ENCODE measurements around the gene ADAMTS3.

The ADAMTS3 gene

DNA sequence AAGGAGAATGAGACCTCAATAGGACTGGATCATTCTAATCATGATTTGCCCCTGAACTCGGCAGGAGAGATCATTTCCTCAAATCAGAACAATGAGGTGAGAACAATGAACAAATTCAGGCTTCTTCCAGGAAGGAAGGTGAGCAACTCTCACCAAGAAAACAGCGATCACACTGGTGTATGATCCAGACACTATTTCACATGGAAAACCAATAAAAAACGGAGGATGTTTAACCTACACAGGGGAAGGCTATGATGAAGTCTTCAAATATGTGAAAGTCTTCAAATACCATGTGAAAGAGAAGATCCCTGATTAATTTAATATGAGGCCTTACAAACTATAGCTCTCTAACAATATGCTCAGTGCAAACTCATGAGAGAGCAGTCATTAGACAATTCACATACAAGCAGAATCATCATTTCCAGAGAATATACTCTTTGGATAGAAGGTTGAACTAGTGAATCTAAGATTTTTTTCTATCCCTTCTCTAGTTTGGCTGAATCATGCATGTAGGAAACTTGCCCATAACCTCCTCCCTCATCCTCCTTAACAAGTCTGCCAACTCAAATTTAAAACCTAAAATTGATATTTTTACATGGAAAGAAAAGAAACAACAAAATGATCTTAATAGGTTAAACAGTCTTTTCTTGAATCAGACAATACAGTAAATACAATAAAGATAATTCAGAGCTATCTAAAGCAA is 122.5 kb downstream of the ADAMTS3 start:
- Histone ChIP-seq H3K4me3 (ENCODE audit: low read depth, low read length) (no peak overlapping the region), H3K36me3 (replicated peaks) (no peaks in the 10 kb centered on the region), H3K27me3 (replicated peaks) (no peaks in the 10 kb centered on the region), H3K27ac (no peak overlapping the region)
- no peak for DNase-seq
- in situ Hi-C loops (cut with HindIII; ENCODE audit: low pct_ligation_motif_present, low sequenced_read_pairs): no loop called here
- TF ChIP-seq, protein P1, sequence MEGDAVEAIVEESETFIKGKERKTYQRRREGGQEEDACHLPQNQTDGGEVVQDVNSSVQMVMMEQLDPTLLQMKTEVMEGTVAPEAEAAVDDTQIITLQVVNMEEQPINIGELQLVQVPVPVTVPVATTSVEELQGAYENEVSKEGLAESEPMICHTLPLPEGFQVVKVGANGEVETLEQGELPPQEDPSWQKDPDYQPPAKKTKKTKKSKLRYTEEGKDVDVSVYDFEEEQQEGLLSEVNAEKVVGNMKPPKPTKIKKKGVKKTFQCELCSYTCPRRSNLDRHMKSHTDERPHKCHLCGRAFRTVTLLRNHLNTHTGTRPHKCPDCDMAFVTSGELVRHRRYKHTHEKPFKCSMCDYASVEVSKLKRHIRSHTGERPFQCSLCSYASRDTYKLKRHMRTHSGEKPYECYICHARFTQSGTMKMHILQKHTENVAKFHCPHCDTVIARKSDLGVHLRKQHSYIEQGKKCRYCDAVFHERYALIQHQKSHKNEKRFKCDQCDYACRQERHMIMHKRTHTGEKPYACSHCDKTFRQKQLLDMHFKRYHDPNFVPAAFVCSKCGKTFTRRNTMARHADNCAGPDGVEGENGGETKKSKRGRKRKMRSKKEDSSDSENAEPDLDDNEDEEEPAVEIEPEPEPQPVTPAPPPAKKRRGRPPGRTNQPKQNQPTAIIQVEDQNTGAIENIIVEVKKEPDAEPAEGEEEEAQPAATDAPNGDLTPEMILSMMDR (IDR thresholded peaks at IDR 0.05; ENCODE audit: low read depth, low read length, missing control alignments): no peak

DNA sequence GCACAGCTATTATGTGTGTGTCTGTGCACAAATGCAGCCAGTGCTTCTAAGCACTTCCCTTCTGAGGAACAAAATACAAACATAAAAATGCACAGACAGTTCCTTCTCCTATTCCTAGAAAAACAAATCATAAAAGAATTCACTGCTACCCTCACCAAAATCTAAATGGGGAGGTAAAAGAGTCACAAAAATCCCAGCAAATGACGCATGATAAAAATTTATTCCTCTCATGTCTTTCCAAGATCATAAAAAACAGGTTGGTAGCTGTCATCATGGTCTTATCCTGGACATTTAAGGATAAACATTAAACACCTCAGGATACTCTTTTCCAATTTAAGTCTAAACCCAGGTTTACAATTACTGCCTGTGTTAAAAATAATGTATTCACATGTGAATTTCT is 124.9 kb downstream of the ADAMTS3 start:
- H3K4me3 ChIP-seq (ENCODE audit: low read depth, low read length): no peak overlapping the region
- no peak overlapping the region for H3K27ac ChIP-seq
- H3K27me3 ChIP-seq (replicated peaks): no peaks in the 10 kb centered on the region
- TF ChIP-seq, protein P1 (IDR thresholded peaks at IDR 0.05; ENCODE audit: low read depth, low read length, missing control alignments): no peak
- no peaks in the 10 kb centered on the region for H3K36me3 ChIP-seq (replicated peaks)
- no peak for DNase-seq
- in situ Hi-C loops (cut with HindIII; ENCODE audit: low pct_ligation_motif_present, low sequenced_read_pairs): no loop called here

DNA sequence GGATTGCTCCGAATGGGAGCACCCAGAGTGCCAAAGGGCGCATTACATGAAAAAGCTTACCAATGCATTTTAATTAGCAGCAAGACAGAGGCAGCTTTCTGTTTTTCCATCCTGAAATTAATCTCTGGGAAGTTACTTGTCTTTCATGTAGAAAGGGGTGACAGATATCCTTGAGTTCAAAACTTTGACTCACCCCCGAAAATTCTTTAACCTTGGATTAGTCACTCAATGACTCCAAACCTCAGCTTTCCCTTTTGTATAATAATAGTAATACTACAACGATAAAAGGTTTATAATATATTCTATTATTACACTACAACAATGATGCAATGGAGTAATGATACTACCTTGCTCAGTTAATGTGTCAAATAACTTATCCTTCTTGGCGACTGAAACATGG is 126.3 kb downstream of the ADAMTS3 start:
- no peaks in the 10 kb centered on the region for H3K36me3 ChIP-seq (replicated peaks)
- TF ChIP-seq, protein P1 (IDR thresholded peaks at IDR 0.05; ENCODE audit: low read depth, low read length, missing control alignments): no peak

DNA sequence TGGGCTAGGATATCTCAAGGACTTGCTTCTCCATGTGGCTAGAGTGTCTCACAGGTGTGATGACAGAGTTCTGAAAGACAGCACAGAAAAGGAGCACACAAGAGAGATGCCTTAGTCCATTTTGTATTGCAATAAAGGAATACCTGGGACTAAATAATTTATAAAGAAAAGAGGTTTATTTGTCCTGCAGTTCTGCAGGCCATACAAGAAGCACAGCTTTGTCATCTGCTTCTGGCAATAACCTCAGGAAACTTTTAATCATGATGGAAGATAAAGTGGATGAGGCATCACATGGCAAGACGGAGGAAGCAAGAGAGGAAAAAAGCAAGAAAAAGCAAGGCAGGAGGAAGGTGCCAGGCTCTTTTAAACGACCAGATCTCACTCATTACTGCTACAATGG is 126.9 kb downstream of the ADAMTS3 start:
- TF ChIP-seq, protein P1 (IDR thresholded peaks at IDR 0.05; ENCODE audit: low read depth, low read length, missing control alignments): no peak
- no peaks in the 10 kb centered on the region for H3K36me3 ChIP-seq (replicated peaks)
- H3K4me3 ChIP-seq (ENCODE audit: low read depth, low read length): no peak overlapping the region
- H3K27ac ChIP-seq: no peak overlapping the region
- H3K27me3 ChIP-seq (replicated peaks): no peaks in the 10 kb centered on the region
- DNase-seq: no peak
- in situ Hi-C loops (cut with HindIII; ENCODE audit: low pct_ligation_motif_present, low sequenced_read_pairs): no loop called here

More for the DNA sequence above, 126.3 kb downstream of the ADAMTS3 start:
- Histone ChIP-seq H3K27ac (no peak overlapping the region), H3K4me3 (ENCODE audit: low read depth, low read length) (no peak overlapping the region), H3K27me3 (replicated peaks) (no peaks in the 10 kb centered on the region)
- in situ Hi-C loops (cut with HindIII; ENCODE audit: low pct_ligation_motif_present, low sequenced_read_pairs): no loop called here
- no peak for DNase-seq

DNA sequence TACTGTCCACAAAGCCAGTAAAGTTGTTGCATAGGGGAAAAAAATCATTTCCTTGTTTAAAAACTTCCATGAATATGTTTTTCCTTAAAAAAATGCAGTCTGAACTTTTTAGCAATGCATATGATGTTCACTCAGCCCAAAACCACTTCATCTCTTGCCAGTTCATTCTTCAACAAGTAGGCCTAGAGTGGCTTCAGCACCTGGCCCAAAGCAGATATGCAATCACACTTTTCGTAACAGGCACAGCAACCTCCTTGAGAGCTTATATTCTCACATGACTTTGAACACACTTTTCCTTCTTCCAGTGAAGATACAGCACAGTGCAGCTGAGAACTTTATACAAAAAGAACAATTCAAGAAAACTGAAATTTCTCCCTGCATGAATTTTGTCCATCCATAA is 128.6 kb downstream of the ADAMTS3 start:
- Histone ChIP-seq H3K36me3 (replicated peaks) (no peaks in the 10 kb centered on the region), H3K27me3 (replicated peaks) (no peaks in the 10 kb centered on the region), H3K27ac (no peak overlapping the region), H3K4me3 (ENCODE audit: low read depth, low read length) (no peak overlapping the region)
- TF ChIP-seq, protein P1 (IDR thresholded peaks at IDR 0.05; ENCODE audit: low read depth, low read length, missing control alignments): no peak
- DNase-seq: no peak
- in situ Hi-C loops (cut with HindIII; ENCODE audit: low pct_ligation_motif_present, low sequenced_read_pairs): no loop called here

DNA sequence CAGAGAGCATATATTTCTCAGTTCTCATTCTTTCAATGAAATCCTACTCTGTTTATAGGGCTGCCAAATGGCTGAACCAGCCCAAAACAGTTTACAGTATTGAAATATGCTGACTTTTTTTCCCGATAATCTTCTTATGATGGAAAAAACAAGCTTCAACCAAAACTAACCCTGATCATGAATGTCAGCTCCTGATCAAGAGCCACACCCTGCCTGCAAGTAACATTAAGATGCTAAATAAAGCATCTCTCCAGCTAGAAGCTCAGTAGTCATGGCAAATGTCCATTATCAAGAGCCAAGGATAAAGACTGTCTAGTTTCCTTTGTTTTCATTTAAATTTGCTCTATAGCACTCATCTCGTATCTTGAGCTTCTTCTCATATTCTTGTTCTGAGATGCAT is 136.0 kb downstream of the ADAMTS3 start:
- in situ Hi-C loops (cut with HindIII; ENCODE audit: low pct_ligation_motif_present, low sequenced_read_pairs): no loop called here
- H3K4me3 ChIP-seq (ENCODE audit: low read depth, low read length): no peak overlapping the region

More for the DNA sequence above, 136.0 kb downstream of the ADAMTS3 start:
- no peak for DNase-seq
- Histone ChIP-seq H3K27ac (no peak overlapping the region), H3K36me3 (replicated peaks) (no peaks in the 10 kb centered on the region), H3K27me3 (replicated peaks) (no peaks in the 10 kb centered on the region)
- TF ChIP-seq, protein P1 (IDR thresholded peaks at IDR 0.05; ENCODE audit: low read depth, low read length, missing control alignments): no peak
